MV-4-11 (cell line): Measurements from ENCODE around the gene CYTH2.

Experiments
- DNase-seq: peaks from one replicate; lab custom pipeline; 2025; lab: John Stamatoyannopoulos, UW

The CYTH2 gene

GRCh38 chr19:48469289-48469881, at the start of gene CYTH2:
Gene CYTH2 (plus strand): TSS chr19:48469369. CDS start chr19:48469508, 139 bp downstream.
- peak; percentile 59 for DNase-seq

GRCh38 chr19:48421548-48421947, 47.6 kb upstream of the CYTH2 start:
- no peak for DNase-seq

- peak; percentile 78 for DNase-seq
These were observed 44.4 kb upstream of the CYTH2 start for GRCh38 chr19:48424694-48425219.

- no peak for DNase-seq
These were observed 40.5 kb upstream of the CYTH2 start for GRCh38 chr19:48428670-48429069.

GRCh38 chr19:48433337-48433736, 35.8 kb upstream of the CYTH2 start:
- no peak for DNase-seq

GRCh38 chr19:48436586-48436985, 32.6 kb upstream of the CYTH2 start:
- no peak for DNase-seq

- no peak for DNase-seq
These were observed 27.7 kb upstream of the CYTH2 start for GRCh38 chr19:48441360-48442050.

GRCh38 chr19:48442116-48443035, 26.8 kb upstream of the CYTH2 start:
- no peak for DNase-seq

GRCh38 chr19:48443256-48443655, 25.9 kb upstream of the CYTH2 start:
- no peak for DNase-seq

- no peak for DNase-seq
These were observed 25.4 kb upstream of the CYTH2 start for GRCh38 chr19:48443731-48444128.

- no peak for DNase-seq
These were observed 24.8 kb upstream of the CYTH2 start for GRCh38 chr19:48444129-48444935.

- no peak for DNase-seq
These were observed 24.3 kb upstream of the CYTH2 start for GRCh38 chr19:48444936-48445200.

- peak; percentile 88 for DNase-seq
These were observed 23.9 kb upstream of the CYTH2 start for GRCh38 chr19:48445256-48445605.

- peak; percentile 98 for DNase-seq
These were observed 23.3 kb upstream of the CYTH2 start, which contains the start of gene GRWD1 for GRCh38 chr19:48445606-48446481. Gene GRWD1 (plus strand): TSS chr19:48445983. CDS start chr19:48446006, 23 bp downstream.

GRCh38 chr19:48446579-48446978, 22.6 kb upstream of the CYTH2 start:
- no peak for DNase-seq

- no peak for DNase-seq
These were observed 20.6 kb upstream of the CYTH2 start for GRCh38 chr19:48448563-48448962.

GRCh38 chr19:48450441-48450840, 18.7 kb upstream of the CYTH2 start:
- no peak for DNase-seq

- DNase-seq, result no peak
These were observed 18.3 kb upstream of the CYTH2 start for GRCh38 chr19:48450863-48451262.

- no peak for DNase-seq
These were observed 17.5 kb upstream of the CYTH2 start for GRCh38 chr19:48451624-48452023.

- DNase-seq, result no peak
These were observed 16.6 kb upstream of the CYTH2 start for GRCh38 chr19:48452289-48453190.
